Measurements from ENCODE around the gene MED12L.

Gene MED12L

DNA sequence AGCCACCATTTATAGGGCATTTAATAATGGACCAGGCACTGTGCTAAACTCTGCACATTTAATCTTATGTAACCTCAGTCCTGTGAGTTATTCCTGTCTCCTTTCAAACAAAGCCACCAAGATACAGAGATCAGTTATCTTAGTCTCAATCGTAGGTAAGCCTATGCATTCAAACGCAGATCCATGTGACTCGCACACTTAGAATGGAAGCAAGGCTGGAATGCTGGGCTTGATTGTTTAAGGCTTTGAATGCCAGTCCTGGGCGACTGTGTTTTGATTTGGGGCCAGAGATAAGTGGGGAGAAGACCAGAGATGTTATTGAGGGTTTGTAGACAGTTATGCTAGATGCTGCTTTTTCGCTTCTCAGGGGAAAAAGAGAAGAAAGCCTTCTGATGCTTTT, 22.2 kb downstream of the MED12L start:
- H3K27me3 ChIP-seq (ENCODE audit: insufficient read depth, low read depth, severe bottlenecking), result peaks cover 2% of the 10 kb centered on the region
- H3K27ac ChIP-seq, result no peak overlapping the region
- no peaks in the 10 kb centered on the region for H3K36me3 ChIP-seq
- no peaks in the 10 kb centered on the region for H3K9me3 ChIP-seq (ENCODE audit: severe bottlenecking)
- TF ChIP-seq, protein P1, sequence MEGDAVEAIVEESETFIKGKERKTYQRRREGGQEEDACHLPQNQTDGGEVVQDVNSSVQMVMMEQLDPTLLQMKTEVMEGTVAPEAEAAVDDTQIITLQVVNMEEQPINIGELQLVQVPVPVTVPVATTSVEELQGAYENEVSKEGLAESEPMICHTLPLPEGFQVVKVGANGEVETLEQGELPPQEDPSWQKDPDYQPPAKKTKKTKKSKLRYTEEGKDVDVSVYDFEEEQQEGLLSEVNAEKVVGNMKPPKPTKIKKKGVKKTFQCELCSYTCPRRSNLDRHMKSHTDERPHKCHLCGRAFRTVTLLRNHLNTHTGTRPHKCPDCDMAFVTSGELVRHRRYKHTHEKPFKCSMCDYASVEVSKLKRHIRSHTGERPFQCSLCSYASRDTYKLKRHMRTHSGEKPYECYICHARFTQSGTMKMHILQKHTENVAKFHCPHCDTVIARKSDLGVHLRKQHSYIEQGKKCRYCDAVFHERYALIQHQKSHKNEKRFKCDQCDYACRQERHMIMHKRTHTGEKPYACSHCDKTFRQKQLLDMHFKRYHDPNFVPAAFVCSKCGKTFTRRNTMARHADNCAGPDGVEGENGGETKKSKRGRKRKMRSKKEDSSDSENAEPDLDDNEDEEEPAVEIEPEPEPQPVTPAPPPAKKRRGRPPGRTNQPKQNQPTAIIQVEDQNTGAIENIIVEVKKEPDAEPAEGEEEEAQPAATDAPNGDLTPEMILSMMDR (IDR thresholded peaks at IDR 0.05; ENCODE audit: low read depth, low read length), result no peak
- no peak overlapping the region for H3K4me3 ChIP-seq (ENCODE audit: low read depth, low read length)
- no peak for DNase-seq

DNA sequence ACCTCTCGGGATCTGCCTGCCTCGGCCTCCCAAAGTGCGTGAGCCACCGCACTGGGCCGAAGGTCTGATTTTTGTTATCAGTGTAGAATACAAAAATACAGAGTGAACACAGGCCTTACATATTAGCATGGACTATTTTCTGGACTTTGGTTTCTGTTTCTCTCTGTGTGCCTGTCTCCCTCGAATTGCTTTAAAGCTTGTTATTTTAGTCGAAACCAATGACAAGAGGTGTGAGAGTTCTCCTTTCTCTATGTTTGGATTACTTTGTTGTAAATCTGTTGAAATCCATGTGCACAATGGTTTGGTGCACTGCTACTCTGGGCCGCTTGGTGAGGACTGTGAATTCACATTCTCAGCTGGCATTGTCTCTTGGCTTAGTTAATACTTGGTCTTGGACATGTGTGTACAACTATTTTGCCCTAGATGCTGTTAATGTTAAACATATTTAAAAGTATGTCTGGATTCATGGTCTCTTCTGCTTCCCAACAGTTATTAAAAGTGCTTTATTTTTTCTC, 23.9 kb downstream of the MED12L start:
- peaks cover 5% of the 10 kb centered on the region for H3K27me3 ChIP-seq (ENCODE audit: insufficient read depth, low read depth, severe bottlenecking)
- H3K36me3 ChIP-seq, result no peaks in the 10 kb centered on the region
- TF ChIP-seq, protein P1 (IDR thresholded peaks at IDR 0.05; ENCODE audit: low read depth, low read length), result no peak
- no peak overlapping the region for H3K27ac ChIP-seq
- H3K4me3 ChIP-seq (ENCODE audit: low read depth, low read length), result no peak overlapping the region
- H3K9me3 ChIP-seq (ENCODE audit: severe bottlenecking), result no peaks in the 10 kb centered on the region
- DNase-seq, result no peak

DNA sequence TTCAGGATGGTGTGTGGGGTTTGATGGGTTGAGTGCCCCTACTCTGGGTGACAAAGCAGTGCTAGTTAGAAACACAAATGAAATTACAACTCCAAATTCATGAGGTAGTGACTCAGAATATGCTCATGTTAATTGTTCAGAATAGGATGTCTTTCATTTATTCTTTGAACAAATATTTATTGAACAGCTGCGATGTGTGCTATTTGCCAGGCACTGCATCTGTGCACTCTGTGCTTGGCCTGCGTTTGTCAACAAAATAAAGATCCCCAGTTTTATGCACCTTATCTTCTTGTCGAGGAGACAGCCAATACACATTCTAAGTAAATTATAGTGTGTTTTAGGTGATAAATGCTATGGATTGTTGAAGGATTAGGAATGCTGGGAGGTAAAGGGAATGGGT, 27.3 kb downstream of the MED12L start:
- Histone ChIP-seq H3K4me3 (ENCODE audit: low read depth, low read length) (no peak overlapping the region), H3K36me3 (no peaks in the 10 kb centered on the region), H3K9me3 (ENCODE audit: severe bottlenecking) (no peaks in the 10 kb centered on the region), H3K27ac (no peak overlapping the region), H3K27me3 (ENCODE audit: insufficient read depth, low read depth, severe bottlenecking) (peaks cover 5% of the 10 kb centered on the region)
- TF ChIP-seq, protein P1 (IDR thresholded peaks at IDR 0.05; ENCODE audit: low read depth, low read length), result no peak
- no peak for DNase-seq

DNA sequence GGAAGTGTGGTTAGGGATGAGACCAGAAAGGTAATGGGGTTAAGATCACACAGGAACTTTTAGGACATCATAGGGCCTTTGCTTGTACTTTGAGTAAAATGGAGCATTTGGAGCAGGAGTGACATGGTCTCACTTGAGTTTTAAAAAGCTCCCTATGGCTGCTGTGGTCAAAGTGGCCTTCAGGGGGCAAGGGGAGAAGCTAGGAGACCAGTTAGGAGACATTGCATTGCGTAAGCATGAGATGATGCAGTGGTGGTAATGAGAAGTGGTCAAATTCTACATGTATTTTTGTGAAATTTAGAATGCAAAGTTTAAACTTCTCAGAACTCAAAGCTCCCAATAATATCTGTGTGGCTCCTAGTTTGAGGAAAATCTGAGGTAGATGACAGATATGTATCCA, 27.9 kb downstream of the MED12L start:
- TF ChIP-seq, protein P1 (IDR thresholded peaks at IDR 0.05; ENCODE audit: low read depth, low read length), result no peak
- DNase-seq, result no peak
- Histone ChIP-seq H3K27ac (no peak overlapping the region), H3K9me3 (ENCODE audit: severe bottlenecking) (no peaks in the 10 kb centered on the region), H3K36me3 (no peaks in the 10 kb centered on the region), H3K27me3 (ENCODE audit: insufficient read depth, low read depth, severe bottlenecking) (peaks cover 5% of the 10 kb centered on the region), H3K4me3 (ENCODE audit: low read depth, low read length) (no peak overlapping the region)

DNA sequence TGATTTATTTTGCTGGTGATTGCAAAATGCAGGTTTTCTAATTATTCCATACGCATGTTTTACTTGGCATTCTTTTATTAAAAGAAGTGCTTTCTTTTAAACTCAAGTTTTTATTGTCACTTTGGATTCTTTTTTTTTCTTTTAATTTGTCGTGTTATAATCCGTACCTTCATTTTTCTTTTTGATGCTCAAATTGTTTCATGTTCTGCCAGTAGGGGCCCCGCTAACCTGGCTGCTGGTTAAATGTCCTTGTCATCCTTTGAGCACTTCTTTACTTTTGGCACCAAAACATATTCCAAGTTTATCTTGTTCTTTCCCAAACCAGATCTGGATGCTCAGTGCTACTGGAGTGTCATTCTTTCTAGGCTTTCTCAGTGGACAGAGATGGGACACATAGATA, 31.6 kb downstream of the MED12L start:
- TF ChIP-seq, protein P1 (IDR thresholded peaks at IDR 0.05; ENCODE audit: low read depth, low read length), result no peak
- H3K9me3 ChIP-seq (ENCODE audit: severe bottlenecking), result no peaks in the 10 kb centered on the region
- no peak for DNase-seq
- H3K4me3 ChIP-seq (ENCODE audit: low read depth, low read length), result no peak overlapping the region
- peaks cover 15% of the 10 kb centered on the region for H3K27me3 ChIP-seq (ENCODE audit: insufficient read depth, low read depth, severe bottlenecking)
- H3K36me3 ChIP-seq, result no peaks in the 10 kb centered on the region
- no peak overlapping the region for H3K27ac ChIP-seq

DNA sequence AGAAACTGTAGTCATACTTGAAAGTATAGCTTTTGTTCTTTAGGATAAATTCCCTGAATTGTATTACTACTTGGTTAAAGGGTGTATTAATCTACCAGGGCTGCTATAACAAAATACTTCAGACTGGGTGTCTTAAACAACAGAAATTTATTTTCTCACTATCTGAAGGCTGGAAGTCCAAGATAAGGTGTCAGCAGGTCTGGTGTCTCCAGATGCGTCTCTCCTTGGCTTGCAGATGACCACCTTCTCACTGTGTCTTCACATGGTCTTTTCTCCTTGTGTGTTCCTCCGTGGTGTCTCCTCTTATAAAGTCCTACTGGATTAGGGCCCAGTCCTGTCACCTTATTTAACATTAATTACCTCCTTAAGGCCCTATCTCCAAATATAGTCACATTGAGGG, 33.7 kb downstream of the MED12L start:
- Histone ChIP-seq H3K9me3 (ENCODE audit: severe bottlenecking) (no peaks in the 10 kb centered on the region), H3K27ac (no peak overlapping the region), H3K4me3 (ENCODE audit: low read depth, low read length) (no peak overlapping the region), H3K27me3 (ENCODE audit: insufficient read depth, low read depth, severe bottlenecking) (peaks cover 22% of the 10 kb centered on the region), H3K36me3 (no peaks in the 10 kb centered on the region)
- TF ChIP-seq, protein P1 (IDR thresholded peaks at IDR 0.05; ENCODE audit: low read depth, low read length), result no peak
- no peak for DNase-seq

Measured in WERI-Rb-1 (cell line).